Measurements from ENCODE around the gene BMP5. TPM values are rescaled to one million over a fixed set of nuclear protein-coding genes. Genes with fewer than 3 reads are reported as not detected.

Gene BMP5
- total RNA-seq, 1 donor from 2014 or later = not detected

DNA sequence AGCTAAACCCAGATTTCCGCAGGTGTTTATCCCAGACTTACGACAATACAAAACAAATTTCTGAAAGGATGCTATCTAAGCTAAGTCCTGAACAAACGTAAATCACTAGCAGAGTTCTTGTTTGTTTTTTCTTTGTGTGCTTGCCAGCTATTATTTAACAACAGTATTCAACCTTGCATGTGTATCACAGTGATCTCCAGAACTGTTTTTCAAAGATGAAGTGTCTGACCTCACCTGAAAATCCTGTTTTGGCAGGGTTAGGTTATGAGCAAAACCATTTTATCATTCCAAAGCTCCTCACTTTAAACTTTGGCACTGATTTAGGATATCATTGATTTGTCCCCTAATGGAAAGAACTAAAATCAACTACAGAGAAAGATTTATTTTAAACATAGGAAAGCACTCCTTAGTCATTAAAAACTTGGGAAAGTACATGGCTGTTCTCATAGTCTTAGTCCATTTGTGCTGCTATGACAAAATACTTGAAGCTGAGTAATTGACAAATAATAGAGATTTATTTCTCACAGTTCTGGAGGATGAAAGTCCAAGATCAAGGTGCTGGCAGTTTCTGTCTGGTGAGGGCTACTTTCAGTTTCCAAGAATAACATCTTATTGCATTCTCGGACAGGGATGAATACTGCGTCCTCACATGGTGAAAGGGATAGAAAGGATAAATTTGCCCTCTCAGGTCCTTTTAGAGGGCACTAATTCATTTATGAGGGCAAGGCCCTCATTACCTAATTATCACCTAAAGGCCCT, 20.8 kb upstream of the BMP5 start:
- Mint-ChIP-seq H3K4me3 (no peak overlapping the region), H3K27me3 (no peaks in the 10 kb centered on the region), H3K9me3 (no peaks in the 10 kb centered on the region), H3K36me3 (ENCODE audit: low read depth) (no peaks in the 10 kb centered on the region), H3K4me1 (no peaks in the 10 kb centered on the region), H3K27ac (no peak overlapping the region)
- no peak for DNase-seq
- intact Hi-C loops (cut with micrococcal nuclease) = no loop called here

DNA sequence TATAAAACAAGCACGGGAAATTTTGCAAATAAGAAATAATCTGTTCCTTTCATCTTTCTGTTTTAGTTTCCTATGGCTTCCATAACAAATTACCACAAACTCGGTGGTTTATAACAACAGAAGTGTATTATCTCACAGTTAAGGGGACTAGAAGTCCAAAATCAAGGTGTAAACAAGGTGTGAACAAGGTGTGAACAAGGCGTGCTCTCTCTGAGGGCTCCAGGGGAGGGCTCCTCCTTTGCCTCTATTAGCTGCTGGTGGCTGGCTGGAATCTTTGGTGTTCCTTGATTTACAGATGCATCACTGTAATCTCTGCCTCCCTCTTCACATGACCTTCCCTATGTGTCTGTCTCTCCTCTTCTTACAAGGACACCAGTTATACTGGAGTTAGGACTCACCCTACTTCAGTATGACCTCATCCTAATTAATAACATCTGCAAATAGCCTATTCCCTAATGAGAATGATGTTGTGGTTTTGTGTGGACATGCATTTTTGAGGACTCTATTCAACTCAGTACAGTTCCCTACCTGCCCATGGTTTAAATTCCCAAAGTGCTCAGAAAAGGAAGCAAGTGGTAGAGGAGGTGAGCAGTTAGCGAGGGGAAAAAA, 17.5 kb upstream of the BMP5 start:
- H3K36me3 Mint-ChIP-seq (ENCODE audit: low read depth) = no peaks in the 10 kb centered on the region
- H3K4me3 Mint-ChIP-seq = no peak overlapping the region
- H3K27me3 Mint-ChIP-seq = no peaks in the 10 kb centered on the region
- H3K27ac Mint-ChIP-seq = no peak overlapping the region
- H3K9me3 Mint-ChIP-seq = no peaks in the 10 kb centered on the region
- DNase-seq = no peak
- intact Hi-C loops (cut with micrococcal nuclease) = no loop called here
- no peaks in the 10 kb centered on the region for H3K4me1 Mint-ChIP-seq

DNA sequence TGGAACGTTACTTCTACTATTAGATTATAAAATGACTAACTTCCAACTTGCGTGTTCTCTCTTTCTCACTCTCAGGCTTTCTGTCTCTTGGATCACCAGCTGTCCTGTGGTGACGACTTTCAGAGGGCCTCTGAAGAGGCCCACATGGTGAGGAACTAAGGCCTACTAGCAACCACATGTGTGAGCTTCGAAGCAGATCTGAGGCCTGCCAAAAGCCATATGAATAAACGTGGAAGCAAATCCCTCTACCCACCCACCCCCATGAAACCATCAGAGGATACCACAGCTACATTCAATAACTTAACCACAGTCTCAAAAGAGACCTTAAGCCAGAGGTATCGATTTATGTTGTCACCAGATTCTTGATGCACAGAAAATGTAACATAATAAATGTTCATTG, 13.5 kb upstream of the BMP5 start:
- intact Hi-C loops (cut with micrococcal nuclease) = loop anchor here (5.0 kb wide), 1 partner anchor 612 kb away; no protein-coding TSS in a partner anchor
- Mint-ChIP-seq H3K36me3 (ENCODE audit: low read depth) (no peaks in the 10 kb centered on the region), H3K4me1 (no peaks in the 10 kb centered on the region), H3K27ac (no peak overlapping the region), H3K27me3 (no peaks in the 10 kb centered on the region), H3K4me3 (no peak overlapping the region), H3K9me3 (no peaks in the 10 kb centered on the region)
- no peak for DNase-seq

DNA sequence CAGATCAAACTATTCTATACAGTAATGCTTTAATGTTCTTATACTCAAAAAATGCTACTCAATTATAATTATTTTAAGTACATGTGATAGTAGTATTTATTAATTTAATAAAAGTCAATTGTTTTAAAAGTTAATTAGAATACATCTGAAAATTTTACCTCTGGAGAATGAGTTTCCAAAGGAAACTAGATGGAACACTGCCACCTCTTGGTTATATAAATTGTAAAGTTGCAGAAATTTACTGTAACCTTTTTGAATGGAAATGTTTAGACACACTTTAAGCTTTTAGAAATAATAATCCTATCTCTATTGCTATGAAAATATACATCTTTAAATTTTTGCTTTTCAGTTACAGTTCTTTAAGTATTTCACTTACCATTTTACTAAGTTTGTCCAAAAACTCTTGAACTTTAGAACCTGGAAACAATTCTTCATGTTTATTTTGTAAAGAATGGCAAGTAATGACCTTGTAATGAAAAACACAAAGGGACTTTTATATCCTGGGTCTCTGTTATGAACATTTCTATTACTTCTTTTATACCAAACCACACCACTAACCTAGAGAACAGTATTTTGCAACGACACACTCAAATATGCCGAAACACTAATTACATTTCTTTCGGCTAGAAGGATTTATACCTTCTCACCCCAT, 10.9 kb upstream of the BMP5 start:
- Mint-ChIP-seq H3K4me1 (no peaks in the 10 kb centered on the region), H3K27ac (no peak overlapping the region), H3K9me3 (no peaks in the 10 kb centered on the region), H3K36me3 (ENCODE audit: low read depth) (no peaks in the 10 kb centered on the region), H3K27me3 (peaks cover 1% of the 10 kb centered on the region), H3K4me3 (no peak overlapping the region)
- no peak for DNase-seq
- intact Hi-C loops (cut with micrococcal nuclease) = loop anchor here (5.0 kb wide), 1 partner anchor 609 kb away; no protein-coding TSS in a partner anchor

DNA sequence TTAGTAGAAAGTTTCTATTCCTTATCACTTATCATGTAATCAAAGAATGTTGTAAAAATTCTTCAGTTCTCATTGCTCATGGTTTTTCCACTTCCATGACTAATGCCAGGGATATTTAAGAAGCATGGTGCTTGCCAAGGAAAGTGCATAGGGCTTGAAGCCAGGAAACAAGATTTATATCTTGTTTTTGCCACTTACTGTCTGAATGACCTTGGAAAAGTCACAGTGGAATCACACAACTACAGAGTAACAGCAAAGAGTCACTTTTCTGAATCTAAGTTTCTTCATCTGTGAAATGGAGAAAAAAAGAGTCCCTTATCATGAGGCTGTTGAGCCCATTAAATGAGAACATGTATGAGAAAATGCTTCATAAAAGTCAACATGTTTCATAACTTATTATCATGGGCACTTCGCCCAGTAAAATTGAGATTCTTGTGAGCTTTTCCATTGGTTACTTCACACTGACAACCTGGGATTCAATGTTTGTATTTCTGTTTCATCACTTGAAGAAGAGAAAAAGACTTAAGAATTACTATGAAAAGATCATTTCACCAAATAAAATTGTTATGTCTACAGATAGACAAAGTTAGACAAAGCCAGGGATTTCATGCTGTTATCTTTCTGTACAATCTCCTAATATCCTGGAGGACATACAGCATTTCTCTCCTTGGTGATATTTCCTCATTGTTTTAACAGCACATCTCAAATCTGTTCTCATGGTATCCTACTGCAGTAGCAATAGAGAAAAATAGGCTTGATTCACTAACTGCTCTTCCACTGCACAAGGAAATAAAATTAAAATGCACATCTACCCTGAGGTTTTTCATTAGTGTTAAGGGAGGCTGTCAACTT, 7.6 kb upstream of the BMP5 start:
- Mint-ChIP-seq H3K27me3 (peaks cover 4% of the 10 kb centered on the region), H3K27ac (no peak overlapping the region), H3K4me3 (no peak overlapping the region), H3K4me1 (no peaks in the 10 kb centered on the region), H3K36me3 (ENCODE audit: low read depth) (no peaks in the 10 kb centered on the region), H3K9me3 (no peaks in the 10 kb centered on the region)
- DNase-seq = no peak
- intact Hi-C loops (cut with micrococcal nuclease) = loop anchor here (5.0 kb wide), 1 partner anchor 436 kb away; no protein-coding TSS in a partner anchor

DNA sequence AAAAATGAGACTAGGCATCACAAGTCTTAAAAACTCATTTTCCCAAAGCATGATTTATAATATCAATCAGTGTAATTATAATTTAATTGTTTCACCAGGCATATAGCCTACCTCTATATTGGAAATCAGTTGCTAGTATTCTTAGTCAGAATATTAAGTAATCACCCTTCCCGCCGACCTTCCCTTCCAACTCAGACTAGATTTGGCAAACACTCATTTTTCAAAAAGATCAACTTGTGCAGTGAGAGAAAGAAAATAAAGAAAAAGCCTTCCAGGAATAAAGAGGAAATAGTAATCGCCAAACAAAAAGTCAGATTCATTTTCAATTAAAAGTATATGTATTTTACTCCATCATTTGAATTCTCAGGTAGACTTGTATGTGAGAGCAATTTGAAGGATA, 1.9 kb upstream of the BMP5 start:
- no peak overlapping the region for H3K4me3 Mint-ChIP-seq
- H3K4me1 Mint-ChIP-seq = no peaks in the 10 kb centered on the region
- no peak overlapping the region for H3K27ac Mint-ChIP-seq
- intact Hi-C loops (cut with micrococcal nuclease) = no loop called here
- no peaks in the 10 kb centered on the region for H3K9me3 Mint-ChIP-seq
- H3K27me3 Mint-ChIP-seq = peaks cover 5% of the 10 kb centered on the region
- no peak for DNase-seq
- no peaks in the 10 kb centered on the region for H3K36me3 Mint-ChIP-seq (ENCODE audit: low read depth)

DNA sequence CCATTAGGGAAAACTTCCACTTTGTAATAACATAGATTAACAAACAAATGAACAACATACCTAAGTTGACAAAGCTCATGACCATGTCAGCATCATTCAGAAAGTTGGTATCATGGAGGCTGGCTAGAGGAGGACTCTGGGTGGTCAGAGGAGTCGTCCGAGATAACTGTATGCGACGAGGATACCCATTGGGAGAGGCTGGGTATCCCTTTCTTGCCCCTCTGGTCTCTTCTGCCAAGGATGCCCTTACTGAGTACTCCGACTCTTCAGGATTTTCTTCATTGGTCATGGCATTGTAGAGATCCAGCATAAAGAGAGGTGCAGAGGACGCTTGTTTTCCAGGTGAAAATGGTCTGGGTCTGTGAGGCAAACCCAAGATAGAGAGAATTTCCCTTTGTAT, 1.1 kb downstream of the BMP5 start:
- peaks cover 3% of the 10 kb centered on the region for H3K4me1 Mint-ChIP-seq
- intact Hi-C loops (cut with micrococcal nuclease) = no loop called here
- H3K9me3 Mint-ChIP-seq = no peaks in the 10 kb centered on the region
- no peak for DNase-seq
- H3K27me3 Mint-ChIP-seq = peaks cover 2% of the 10 kb centered on the region
- no peaks in the 10 kb centered on the region for H3K36me3 Mint-ChIP-seq (ENCODE audit: low read depth)
- H3K27ac Mint-ChIP-seq = no peak overlapping the region
- no peak overlapping the region for H3K4me3 Mint-ChIP-seq

DNA sequence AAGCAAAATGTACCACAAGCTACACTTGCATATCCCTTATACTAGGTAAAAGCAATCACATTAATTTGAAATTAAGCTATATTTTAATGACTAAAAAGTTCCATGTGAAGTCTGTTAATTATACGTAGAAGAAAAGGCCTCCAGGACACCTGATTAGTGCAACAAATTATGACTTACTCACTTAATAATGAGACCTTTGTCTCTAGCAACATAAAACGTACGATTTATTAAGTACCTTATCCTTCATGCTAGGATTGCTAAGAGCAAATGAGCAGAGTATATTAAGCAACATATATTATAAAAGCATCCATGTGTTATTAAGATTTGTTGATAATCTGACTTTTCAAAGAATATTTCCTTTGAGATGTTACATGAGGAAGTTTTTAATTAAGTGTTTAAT, 2.5 kb downstream of the BMP5 start:
- DNase-seq = no peak
- intact Hi-C loops (cut with micrococcal nuclease) = no loop called here
- Mint-ChIP-seq H3K36me3 (ENCODE audit: low read depth) (no peaks in the 10 kb centered on the region), H3K4me3 (no peak overlapping the region), H3K9me3 (no peaks in the 10 kb centered on the region), H3K27me3 (peaks cover 2% of the 10 kb centered on the region), H3K27ac (no peak overlapping the region), H3K4me1 (peaks cover 9% of the 10 kb centered on the region)

DNA sequence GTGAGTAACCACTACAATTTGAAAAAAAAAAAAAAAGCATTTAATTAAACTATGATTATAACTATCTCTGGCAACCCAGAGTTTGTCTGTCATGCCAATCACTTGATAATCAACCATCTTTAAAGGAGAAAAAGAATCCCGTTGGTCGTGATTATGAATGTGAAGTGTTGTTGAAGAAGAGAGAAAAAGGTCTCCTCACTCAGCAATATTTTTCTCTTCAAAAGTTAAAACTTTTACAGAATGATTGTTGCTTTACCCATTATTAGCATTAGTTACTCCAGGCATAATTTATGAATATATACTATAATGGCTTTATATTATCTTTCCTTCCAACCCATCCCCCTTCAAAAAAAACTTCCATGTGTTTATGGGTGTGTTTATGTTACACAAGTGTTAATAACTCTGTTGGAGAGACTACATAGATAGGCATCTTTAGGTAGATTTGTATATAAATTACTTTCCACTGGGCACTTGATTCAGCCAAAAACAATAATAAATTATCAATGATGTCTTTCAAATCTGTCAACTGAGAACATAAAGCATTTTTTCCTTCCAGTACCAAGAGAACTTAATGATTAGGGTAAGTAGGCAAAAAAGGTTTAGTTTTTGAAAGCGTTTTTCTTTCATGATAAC, 5.1 kb downstream of the BMP5 start:
- no peaks in the 10 kb centered on the region for H3K9me3 Mint-ChIP-seq
- H3K36me3 Mint-ChIP-seq (ENCODE audit: low read depth) = no peaks in the 10 kb centered on the region
- H3K4me1 Mint-ChIP-seq = peaks cover 9% of the 10 kb centered on the region
- intact Hi-C loops (cut with micrococcal nuclease) = no loop called here
- H3K27ac Mint-ChIP-seq = no peak overlapping the region
- no peak overlapping the region for H3K4me3 Mint-ChIP-seq
- H3K27me3 Mint-ChIP-seq = no peaks in the 10 kb centered on the region
- no peak for DNase-seq

DNA sequence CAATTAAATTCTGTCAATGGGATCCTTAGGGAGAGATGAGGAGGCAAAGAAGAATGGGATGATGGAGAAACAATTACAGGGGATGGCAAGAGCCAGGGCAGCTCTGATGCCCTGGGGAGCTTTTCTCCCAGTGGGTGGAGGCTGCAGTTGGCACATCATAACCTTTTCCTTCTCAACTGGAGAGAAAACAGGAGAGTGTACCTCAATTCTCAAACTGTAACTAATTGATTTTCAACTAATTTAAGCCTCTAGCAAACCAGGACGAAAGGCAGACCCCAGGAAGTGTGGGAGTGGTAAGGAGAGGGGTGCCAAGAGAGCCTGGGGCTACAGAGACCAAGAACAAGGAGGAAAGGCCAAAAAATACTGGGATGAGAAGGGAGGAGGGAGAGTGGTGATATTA, 5.7 kb downstream of the BMP5 start:
- H3K9me3 Mint-ChIP-seq = no peaks in the 10 kb centered on the region
- H3K27ac Mint-ChIP-seq = no peak overlapping the region
- peaks cover 9% of the 10 kb centered on the region for H3K4me1 Mint-ChIP-seq
- no peaks in the 10 kb centered on the region for H3K27me3 Mint-ChIP-seq
- no peak overlapping the region for H3K4me3 Mint-ChIP-seq
- no peaks in the 10 kb centered on the region for H3K36me3 Mint-ChIP-seq (ENCODE audit: low read depth)
- intact Hi-C loops (cut with micrococcal nuclease) = no loop called here
- DNase-seq = no peak

DNA sequence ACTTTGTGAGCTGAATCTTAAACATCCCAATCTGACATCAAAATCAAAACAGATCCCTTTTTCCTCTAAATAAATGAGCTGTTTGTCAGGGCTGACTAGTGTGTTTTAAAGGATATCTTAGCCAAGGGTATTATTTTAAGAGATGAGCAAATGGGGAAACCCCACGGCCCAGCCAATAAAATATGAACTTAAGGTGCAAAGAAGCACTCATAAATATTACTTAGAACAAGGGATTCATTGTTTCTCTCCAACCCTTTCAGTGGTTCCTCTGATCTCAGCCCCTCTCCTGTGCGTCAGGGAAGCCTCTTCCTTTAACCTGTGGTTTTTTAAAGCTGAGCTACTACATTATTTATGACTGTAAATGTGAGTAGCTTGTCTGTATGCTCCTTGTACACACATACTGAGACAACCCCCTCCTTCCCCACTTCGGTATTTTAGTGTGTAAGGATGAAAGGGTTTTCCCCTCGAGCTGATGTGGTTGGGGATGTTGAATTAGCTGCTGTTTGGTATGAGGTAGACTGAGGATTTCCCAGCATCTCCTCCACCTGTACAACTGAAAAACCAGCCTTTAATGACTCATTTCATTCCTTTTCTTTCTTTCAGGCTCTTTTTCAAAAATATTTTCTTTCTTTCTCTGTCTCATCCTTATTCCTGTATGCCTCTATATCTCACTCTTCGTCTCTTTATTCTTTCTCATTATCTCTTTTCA, 6.5 kb downstream of the BMP5 start:
- intact Hi-C loops (cut with micrococcal nuclease) = no loop called here
- no peak overlapping the region for H3K4me3 Mint-ChIP-seq
- no peaks in the 10 kb centered on the region for H3K27me3 Mint-ChIP-seq
- peaks cover 9% of the 10 kb centered on the region for H3K4me1 Mint-ChIP-seq
- H3K36me3 Mint-ChIP-seq (ENCODE audit: low read depth) = no peaks in the 10 kb centered on the region
- H3K27ac Mint-ChIP-seq = no peak overlapping the region
- peak; percentile 56 for DNase-seq
- H3K9me3 Mint-ChIP-seq = no peaks in the 10 kb centered on the region

DNA sequence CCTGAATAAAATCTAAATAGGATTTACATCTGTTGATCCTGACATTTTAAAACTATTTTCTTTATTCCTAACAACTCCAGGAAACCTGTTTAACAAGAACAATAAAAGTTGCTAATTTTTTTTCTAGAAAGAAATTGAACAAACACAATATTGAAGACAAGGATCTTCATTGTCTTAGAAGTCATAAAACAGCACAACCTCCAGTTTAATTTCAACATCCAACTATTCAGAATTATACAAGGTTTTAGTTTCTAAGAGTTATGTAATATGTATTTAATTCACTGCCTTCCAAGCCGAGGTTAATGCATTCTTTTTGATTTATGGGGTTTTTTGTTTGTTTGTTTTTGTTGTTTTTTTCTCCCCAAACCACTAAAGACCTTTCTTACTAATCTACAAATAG, 7.2 kb downstream of the BMP5 start:
- intact Hi-C loops (cut with micrococcal nuclease) = no loop called here
- no peak overlapping the region for H3K4me3 Mint-ChIP-seq

DNA sequence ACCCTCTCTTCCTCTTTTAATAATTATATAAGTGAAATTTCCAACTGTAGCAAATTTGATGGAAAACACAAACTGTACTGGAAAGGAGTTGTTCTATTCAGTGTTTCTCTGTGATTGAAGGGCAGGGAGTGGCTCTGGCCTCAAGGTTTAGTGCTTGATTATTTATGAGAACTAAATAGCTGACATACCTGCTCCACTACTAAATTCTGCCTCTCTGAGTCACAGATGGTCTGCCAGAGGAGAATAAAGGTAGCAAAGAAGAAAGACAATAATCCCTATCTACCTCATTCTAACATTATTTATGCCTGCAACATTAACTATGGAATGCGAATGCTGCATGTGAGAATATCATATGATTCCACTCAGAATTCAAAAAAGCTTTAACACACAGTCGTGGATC, 9.3 kb downstream of the BMP5 start:
- intact Hi-C loops (cut with micrococcal nuclease) = no loop called here
- Mint-ChIP-seq H3K4me1 (peaks cover 9% of the 10 kb centered on the region), H3K36me3 (ENCODE audit: low read depth) (no peaks in the 10 kb centered on the region), H3K4me3 (no peak overlapping the region), H3K27me3 (no peaks in the 10 kb centered on the region), H3K9me3 (no peaks in the 10 kb centered on the region), H3K27ac (no peak overlapping the region)
- no peak for DNase-seq

More for the DNA sequence above, 7.2 kb downstream of the BMP5 start:
- DNase-seq = no peak
- no peaks in the 10 kb centered on the region for H3K27me3 Mint-ChIP-seq
- H3K4me1 Mint-ChIP-seq = peaks cover 9% of the 10 kb centered on the region
- no peaks in the 10 kb centered on the region for H3K9me3 Mint-ChIP-seq
- H3K36me3 Mint-ChIP-seq (ENCODE audit: low read depth) = no peaks in the 10 kb centered on the region
- H3K27ac Mint-ChIP-seq = no peak overlapping the region
